Measurements from ENCODE around the gene ZIC5.
"Not testable (repeated sequence)": the region's sequence is repeated elsewhere in the genome, so short reads cannot be mapped to it uniquely, and the experiment has no call there.

ZIC5 gene

GRCh38 chr13:99959540-99960230 is 11.9 kb downstream of the ZIC5 start:
- DNase-seq, result no peak

GRCh38 chr13:99959127-99959539 is 12.4 kb downstream of the ZIC5 start:
- no peak for DNase-seq

- DNase-seq, result no peak
Measured at GRCh38 chr13:99958406-99959126, 13.0 kb downstream of the ZIC5 start.

GRCh38 chr13:99956473-99957349 is 14.9 kb downstream of the ZIC5 start:
- no peak for DNase-seq

- no peak for DNase-seq
Measured at GRCh38 chr13:99955747-99956472, 15.7 kb downstream of the ZIC5 start.

GRCh38 chr13:99955107-99955746 is 16.3 kb downstream of the ZIC5 start:
- DNase-seq, result no peak

GRCh38 chr13:99953138-99953755 is 18.3 kb downstream of the ZIC5 start:
- DNase-seq, result no peak

GRCh38 chr13:99951666-99952065 is 19.9 kb downstream of the ZIC5 start:
- DNase-seq, result not testable (repeated sequence)

- DNase-seq, result no peak
Measured at GRCh38 chr13:99949679-99950413, 21.7 kb downstream of the ZIC5 start.

GRCh38 chr13:99948907-99949678 is 22.5 kb downstream of the ZIC5 start:
- no peak for DNase-seq

GRCh38 chr13:99948411-99948810 is 23.2 kb downstream of the ZIC5 start:
- no peak for DNase-seq

GRCh38 chr13:99947666-99948065 is 23.9 kb downstream of the ZIC5 start:
- no peak for DNase-seq

GRCh38 chr13:99945515-99945914 is 26.1 kb downstream of the ZIC5 start:
- not testable (repeated sequence) for DNase-seq

GRCh38 chr13:99944606-99945005 is 27.0 kb downstream of the ZIC5 start:
- DNase-seq, result no peak

- DNase-seq, result no peak
Measured at GRCh38 chr13:99944102-99944501, 27.5 kb downstream of the ZIC5 start.

GRCh38 chr13:99941911-99942310 is 29.7 kb downstream of the ZIC5 start:
- DNase-seq, result no peak

- DNase-seq, result no peak
Measured at GRCh38 chr13:99941086-99941485, 30.5 kb downstream of the ZIC5 start.

GRCh38 chr13:99938635-99939034 is 32.9 kb downstream of the ZIC5 start:
- no peak for DNase-seq

GRCh38 chr13:99935772-99936171 is 35.8 kb downstream of the ZIC5 start:
- DNase-seq, result no peak

GRCh38 chr13:99932912-99933311 is 38.7 kb downstream of the ZIC5 start:
- DNase-seq, result no peak

Data from activated CD4-positive, alpha-beta T cell treated with anti-CD3 and anti-CD28 coated beads, Interleukin-10, Interleukin-2, amounts not matched to agents 100 ng/mL and 50 ng/mL, durations not matched to agents 16 hours and 8 hours (primary cell).